HUES64 (cell line): ENCODE measurements around the gene NEGR1.

Experiments used
- H3K27ac ChIP-seq: 2 replicates; pipeline ENCODE4 v1.7.0; 2013; ENCODE audit warnings: low read depth, low read length, inconsistent platforms
- H3K27me3 ChIP-seq: 2 replicates; pipeline ENCODE4 v1.6.1; 2013; ENCODE audit warnings: mild to moderate bottlenecking, low read length; ENCODE audit not compliant: insufficient read depth
- H3K36me3 ChIP-seq: 2 replicates; pipeline ENCODE4 v1.6.1; 2013; ENCODE audit warnings: mild to moderate bottlenecking, low read length; ENCODE audit not compliant: insufficient read depth
- H3K4me1 ChIP-seq: 2 replicates; pipeline ENCODE4 v1.6.1; 2013; ENCODE audit warnings: mild to moderate bottlenecking, low read length, moderate library complexity; ENCODE audit not compliant: insufficient read depth
- H3K4me3 ChIP-seq: 2 replicates; pipeline ENCODE4 v1.5.1; 2013; ENCODE audit warnings: mild to moderate bottlenecking, low read length, moderate library complexity
- H3K9ac ChIP-seq: 2 replicates; pipeline ENCODE4 v1.6.1; 2013; ENCODE audit warnings: mild to moderate bottlenecking, low read depth, low read length
- H3K9me3 ChIP-seq: 2 replicates; pipeline ENCODE4 v1.6.1; 2013; ENCODE audit warnings: low read depth, low read length; ENCODE audit not compliant: insufficient read depth
- WGBS: fragments of 150-250, 120-280 bp; methylation state at CpG from one replicate; pipeline ENCODE4 v1.1.7; 2013; ENCODE audit warnings: missing lambda C conversion rate; 5-methylcytosine and 5-hydroxymethylcytosine counted together

Gene NEGR1

GRCh38 chr1:71592646-71593274, 689.6 kb downstream of the NEGR1 start:
- Histone ChIP-seq H3K4me3 (no peak overlapping the region), H3K36me3 (no peaks in the 10 kb centered on the region), H3K9ac (no peak overlapping the region), H3K27me3 (no peaks in the 10 kb centered on the region), H3K4me1 (peaks cover 8% of the 10 kb centered on the region; the same call in 1 of the 2 replicates), H3K27ac (no peak overlapping the region), H3K9me3 (no peaks in the 10 kb centered on the region)
- WGBS = 73% methylated on average over 6 of the region's 9 CpGs

- Histone ChIP-seq H3K27me3 (no peaks in the 10 kb centered on the region), H3K9ac (no peak overlapping the region), H3K27ac (no peak overlapping the region), H3K36me3 (no peaks in the 10 kb centered on the region), H3K9me3 (no peaks in the 10 kb centered on the region), H3K4me1 (peaks cover 8% of the 10 kb centered on the region; the same call in 1 of the 2 replicates), H3K4me3 (no peak overlapping the region)
- 90% methylated on average over 2 of the region's 2 CpGs for WGBS
Observed at GRCh38 chr1:71589005-71589404, 693.3 kb downstream of the NEGR1 start.

- Histone ChIP-seq H3K4me1 (peaks cover 3% of the 10 kb centered on the region; the same call in 1 of the 2 replicates), H3K9me3 (no peaks in the 10 kb centered on the region), H3K4me3 (no peak overlapping the region), H3K36me3 (no peaks in the 10 kb centered on the region), H3K9ac (no peak overlapping the region), H3K27ac (no peak overlapping the region), H3K27me3 (no peaks in the 10 kb centered on the region)
- no CpG with 5 or more reads among the region's 3 CpGs for WGBS
Observed at GRCh38 chr1:71587961-71588360, 694.4 kb downstream of the NEGR1 start.

DNA sequence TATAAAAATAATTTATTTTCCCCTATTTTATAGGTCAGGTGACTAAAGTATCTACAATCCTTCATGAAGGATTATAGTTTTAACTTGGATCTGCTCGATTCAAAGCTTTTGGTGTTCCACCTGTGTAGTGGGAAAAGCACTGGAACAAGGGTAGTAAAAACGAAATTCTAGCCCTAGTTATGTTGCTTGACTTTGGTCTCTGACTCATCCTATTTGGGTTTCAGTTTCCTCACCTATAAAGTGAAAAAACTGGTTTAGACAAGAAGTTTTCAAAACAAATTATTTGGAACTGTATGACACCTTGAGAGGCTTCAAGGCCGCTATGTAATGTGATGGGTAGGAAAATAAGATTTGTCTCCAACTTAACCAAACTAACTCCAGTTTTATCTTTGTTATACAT, 696.3 kb downstream of the NEGR1 start:
- Histone ChIP-seq H3K9ac (no peak overlapping the region), H3K36me3 (no peaks in the 10 kb centered on the region), H3K4me3 (no peak overlapping the region), H3K9me3 (no peaks in the 10 kb centered on the region), H3K27me3 (no peaks in the 10 kb centered on the region), H3K27ac (no peak overlapping the region), H3K4me1 (no peaks in the 10 kb centered on the region)
- 94% methylated on average over 2 of the region's 3 CpGs for WGBS

GRCh38 chr1:71583756-71584155, 698.6 kb downstream of the NEGR1 start:
- WGBS = 86% methylated on average over 2 of the region's 2 CpGs
- no peak overlapping the region for H3K27ac ChIP-seq
- no peaks in the 10 kb centered on the region for H3K27me3 ChIP-seq
- no peaks in the 10 kb centered on the region for H3K4me1 ChIP-seq
- no peaks in the 10 kb centered on the region for H3K36me3 ChIP-seq
- H3K9ac ChIP-seq = no peak overlapping the region
- H3K9me3 ChIP-seq = no peaks in the 10 kb centered on the region
- H3K4me3 ChIP-seq = no peak overlapping the region

- Histone ChIP-seq H3K27ac (no peak overlapping the region), H3K36me3 (no peaks in the 10 kb centered on the region), H3K9me3 (no peaks in the 10 kb centered on the region), H3K27me3 (no peaks in the 10 kb centered on the region), H3K4me1 (no peaks in the 10 kb centered on the region), H3K4me3 (no peak overlapping the region), H3K9ac (no peak overlapping the region)
- WGBS = 92% methylated on average over 3 of the region's 3 CpGs
Observed at GRCh38 chr1:71582673-71583072, 699.7 kb downstream of the NEGR1 start.

- H3K27ac ChIP-seq = no peak overlapping the region
- no peaks in the 10 kb centered on the region for H3K36me3 ChIP-seq
- no peaks in the 10 kb centered on the region for H3K27me3 ChIP-seq
- H3K4me1 ChIP-seq = no peaks in the 10 kb centered on the region
- no peaks in the 10 kb centered on the region for H3K9me3 ChIP-seq
- no peak overlapping the region for H3K9ac ChIP-seq
- 94% methylated on average over 3 of the region's 3 CpGs for WGBS
- no peak overlapping the region for H3K4me3 ChIP-seq
Observed at GRCh38 chr1:71577451-71578131, 704.7 kb downstream of the NEGR1 start.

DNA sequence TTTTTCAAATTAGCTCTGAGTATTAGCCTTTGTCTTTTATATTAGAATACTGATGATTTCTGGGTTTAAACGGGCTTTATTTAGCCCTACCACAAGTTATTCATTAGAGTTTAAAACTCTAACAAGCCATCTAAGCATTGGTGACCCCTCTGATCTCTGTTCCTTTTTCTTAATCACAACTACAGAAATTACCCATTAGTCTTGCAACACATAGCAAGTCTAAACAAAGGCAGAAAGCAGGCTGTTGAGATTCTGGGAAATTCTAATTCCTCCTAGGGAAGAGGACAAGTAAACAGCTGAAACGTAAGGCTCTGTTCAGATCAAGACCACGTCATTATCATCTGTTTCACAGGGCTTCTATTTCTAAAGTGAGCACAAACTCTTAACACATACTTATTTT, 710.3 kb downstream of the NEGR1 start:
- Histone ChIP-seq H3K27ac (no peak overlapping the region), H3K9ac (no peak overlapping the region)
- WGBS = 90% methylated on average over 3 of the region's 3 CpGs

GRCh38 chr1:71566413-71566812, 715.9 kb downstream of the NEGR1 start:
- H3K9me3 ChIP-seq = no peaks in the 10 kb centered on the region
- no peaks in the 10 kb centered on the region for H3K27me3 ChIP-seq
- no peaks in the 10 kb centered on the region for H3K4me1 ChIP-seq
- no CpG with 5 or more reads among the region's 1 CpG for WGBS
- H3K4me3 ChIP-seq = no peak overlapping the region
- no peak overlapping the region for H3K27ac ChIP-seq
- no peaks in the 10 kb centered on the region for H3K36me3 ChIP-seq
- H3K9ac ChIP-seq = no peak overlapping the region

More for the DNA sequence above, 710.3 kb downstream of the NEGR1 start:
- no peaks in the 10 kb centered on the region for H3K9me3 ChIP-seq
- no peak overlapping the region for H3K4me3 ChIP-seq
- no peaks in the 10 kb centered on the region for H3K4me1 ChIP-seq
- H3K36me3 ChIP-seq = no peaks in the 10 kb centered on the region
- no peaks in the 10 kb centered on the region for H3K27me3 ChIP-seq

DNA sequence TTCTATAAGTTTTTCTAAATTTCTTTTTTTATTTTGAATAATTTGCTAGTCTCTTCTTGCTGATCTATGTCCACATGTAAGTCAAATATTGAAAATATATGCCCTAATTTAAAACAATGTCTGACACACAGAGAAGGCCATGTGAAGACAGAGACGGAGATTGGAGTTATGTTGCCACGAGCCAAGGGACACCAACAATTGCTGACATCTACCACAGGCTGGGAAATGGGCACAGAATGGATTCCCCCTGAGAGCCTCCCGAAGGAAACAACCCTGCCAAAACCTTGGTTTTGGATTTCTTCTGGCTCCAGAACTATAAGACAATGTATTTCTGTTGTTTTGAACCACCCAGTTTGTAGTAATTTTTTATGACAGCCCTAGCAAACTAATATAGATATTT, 716.5 kb downstream of the NEGR1 start:
- WGBS = 57% methylated on average over 3 of the region's 3 CpGs
- H3K9ac ChIP-seq = no peak overlapping the region
- H3K9me3 ChIP-seq = no peaks in the 10 kb centered on the region
- H3K4me1 ChIP-seq = no peaks in the 10 kb centered on the region
- no peak overlapping the region for H3K4me3 ChIP-seq
- no peaks in the 10 kb centered on the region for H3K27me3 ChIP-seq
- H3K27ac ChIP-seq = no peak overlapping the region
- H3K36me3 ChIP-seq = no peaks in the 10 kb centered on the region

DNA sequence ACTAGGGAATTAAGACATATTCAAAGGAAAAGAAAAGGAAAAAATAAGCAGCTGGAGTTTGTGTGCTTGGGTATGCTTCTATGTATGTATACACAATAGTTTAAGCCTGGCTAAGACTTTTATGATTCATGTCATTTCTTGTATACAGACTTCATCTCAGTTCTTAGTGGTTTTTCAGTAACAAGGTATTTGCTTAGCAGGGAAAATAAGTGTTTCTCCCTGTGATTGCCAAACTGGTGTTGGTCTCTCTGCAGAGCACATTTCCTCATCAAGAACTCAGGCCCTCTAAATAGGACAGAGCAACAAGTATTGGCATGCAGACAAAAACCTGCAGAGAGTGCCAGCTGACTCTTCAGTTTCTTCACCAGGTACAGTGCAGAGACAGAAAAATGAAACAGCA, 717.1 kb downstream of the NEGR1 start:
- Histone ChIP-seq H3K9ac (no peak overlapping the region), H3K27me3 (no peaks in the 10 kb centered on the region), H3K4me3 (no peak overlapping the region), H3K36me3 (no peaks in the 10 kb centered on the region), H3K4me1 (no peaks in the 10 kb centered on the region), H3K27ac (no peak overlapping the region), H3K9me3 (no peaks in the 10 kb centered on the region)
